Ishikawa (cell line): ENCODE data around the gene RNF31.

Source experiments
- CEBPB ChIP-seq: IDR thresholded peaks from 2 replicates; pipeline ENCODE4 v1.6.1; 2012
- CREB1 ChIP-seq: IDR thresholded peaks from 2 replicates; pipeline ENCODE4 v1.6.1; 2012; ENCODE audit warnings: low read depth
- EGR1 ChIP-seq: IDR thresholded peaks from 2 replicates; pipeline ENCODE4 v1.6.1; 2012
- EP300 ChIP-seq: IDR thresholded peaks from 2 replicates; pipeline ENCODE4 v1.6.1; 2012; ENCODE audit warnings: borderline replicate concordance
- FOXM1 ChIP-seq: IDR thresholded peaks from 2 replicates; pipeline ENCODE4 v1.6.1; 2012; ENCODE audit warnings: low read depth, borderline replicate concordance
- NFIC ChIP-seq: IDR thresholded peaks from 2 replicates; pipeline ENCODE4 v1.6.1; 2012
- RAD21 ChIP-seq: IDR thresholded peaks from 2 replicates; pipeline ENCODE4 v1.6.1; 2012; ENCODE audit warnings: low read depth
- TAF1 ChIP-seq: IDR thresholded peaks from 2 replicates; pipeline ENCODE4 v1.6.1; 2012; ENCODE audit warnings: low read depth, mild to moderate bottlenecking
- TCF12 ChIP-seq: IDR thresholded peaks from 2 replicates; pipeline ENCODE4 v1.6.1; 2012; ENCODE audit warnings: low read depth
- TEAD4 ChIP-seq: IDR thresholded peaks from 2 replicates; pipeline ENCODE4 v1.6.1; 2012
- USF1 ChIP-seq: IDR thresholded peaks from 2 replicates; pipeline ENCODE4 v1.6.1; 2012
- YY1 ChIP-seq: IDR thresholded peaks from 2 replicates; pipeline ENCODE4 v1.6.1; 2012; ENCODE audit warnings: low read depth
- ZBTB7A ChIP-seq: IDR thresholded peaks from 2 replicates; pipeline ENCODE4 v1.6.1; 2012; ENCODE audit warnings: low read depth
- TF ChIP-seq, protein P1 (sequence below): IDR thresholded peaks from 2 replicates; pipeline ENCODE4 v1.6.1; 2012
- TF ChIP-seq, protein P2 (sequence below): IDR thresholded peaks from 2 replicates; pipeline ENCODE4 v1.6.1; 2012; ENCODE audit warnings: low read depth, mild to moderate bottlenecking

RNF31 gene

GRCh38 chr14:24135584-24135833 is 11.8 kb upstream of the RNF31 start:
- TF ChIP-seq TEAD4 = no peak
- TF ChIP-seq NFIC = no peak

- TF ChIP-seq ZBTB7A (peak; percentile 81; the same call in 1 of the 2 replicates), USF1 (no peak), YY1 (no peak)
- TF ChIP-seq, protein P1, sequence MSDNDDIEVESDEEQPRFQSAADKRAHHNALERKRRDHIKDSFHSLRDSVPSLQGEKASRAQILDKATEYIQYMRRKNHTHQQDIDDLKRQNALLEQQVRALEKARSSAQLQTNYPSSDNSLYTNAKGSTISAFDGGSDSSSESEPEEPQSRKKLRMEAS = peak; percentile 19; the same call in 1 of the 2 replicates
Observed at GRCh38 chr14:24135834-24136683, 11.2 kb upstream of the RNF31 start, which contains the start of gene PSME1. Gene PSME1 (plus strand): TSS chr14:24136194. CDS start chr14:24136263, 69 bp downstream.

DNA sequence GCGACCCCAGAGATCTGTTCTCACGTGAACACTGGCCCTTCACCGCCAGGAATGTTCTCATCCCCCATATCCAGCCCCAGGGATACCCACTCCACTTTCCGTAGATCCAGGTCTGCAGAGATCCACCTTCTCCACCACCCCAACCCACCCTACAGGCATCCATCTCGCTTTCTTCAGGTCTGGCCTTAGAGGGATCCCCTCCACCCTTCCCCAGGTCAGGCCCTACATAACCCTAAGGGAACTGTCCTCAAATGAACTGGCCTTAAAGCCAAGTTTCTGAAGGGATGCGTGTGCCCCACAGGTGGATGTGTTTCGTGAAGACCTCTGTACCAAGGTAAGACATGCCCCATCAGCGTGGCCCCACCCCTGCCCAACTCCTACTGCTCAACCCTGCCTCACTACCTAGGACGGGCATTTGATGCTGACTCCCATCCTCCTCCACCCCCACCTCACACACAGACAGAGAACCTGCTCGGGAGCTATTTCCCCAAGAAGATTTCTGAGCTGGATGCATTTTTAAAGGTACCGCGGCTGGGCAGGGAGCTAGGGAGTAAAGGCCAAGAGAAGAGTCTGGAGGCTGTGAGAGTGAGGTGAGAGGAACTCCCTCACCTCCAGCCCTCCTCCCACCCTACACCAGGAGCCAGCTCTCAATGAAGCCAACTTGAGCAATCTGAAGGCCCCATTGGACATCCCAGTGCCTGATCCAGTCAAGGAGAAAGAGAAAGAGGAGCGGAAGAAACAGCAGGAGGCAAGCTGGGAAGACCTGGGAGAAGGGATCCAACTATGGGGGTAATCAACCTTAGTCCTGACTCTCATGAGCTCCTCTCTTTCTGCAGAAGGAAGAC is 10.4 kb upstream of the RNF31 start:
- TF ChIP-seq TEAD4 (no peak), RAD21 (no peak), USF1 (no peak), CEBPB (no peak), FOXM1 (no peak), EP300 (no peak), EGR1 (no peak), YY1 (no peak), ZBTB7A (no peak), TAF1 (no peak), NFIC (no peak), TCF12 (no peak)
- TF ChIP-seq, protein P2, sequence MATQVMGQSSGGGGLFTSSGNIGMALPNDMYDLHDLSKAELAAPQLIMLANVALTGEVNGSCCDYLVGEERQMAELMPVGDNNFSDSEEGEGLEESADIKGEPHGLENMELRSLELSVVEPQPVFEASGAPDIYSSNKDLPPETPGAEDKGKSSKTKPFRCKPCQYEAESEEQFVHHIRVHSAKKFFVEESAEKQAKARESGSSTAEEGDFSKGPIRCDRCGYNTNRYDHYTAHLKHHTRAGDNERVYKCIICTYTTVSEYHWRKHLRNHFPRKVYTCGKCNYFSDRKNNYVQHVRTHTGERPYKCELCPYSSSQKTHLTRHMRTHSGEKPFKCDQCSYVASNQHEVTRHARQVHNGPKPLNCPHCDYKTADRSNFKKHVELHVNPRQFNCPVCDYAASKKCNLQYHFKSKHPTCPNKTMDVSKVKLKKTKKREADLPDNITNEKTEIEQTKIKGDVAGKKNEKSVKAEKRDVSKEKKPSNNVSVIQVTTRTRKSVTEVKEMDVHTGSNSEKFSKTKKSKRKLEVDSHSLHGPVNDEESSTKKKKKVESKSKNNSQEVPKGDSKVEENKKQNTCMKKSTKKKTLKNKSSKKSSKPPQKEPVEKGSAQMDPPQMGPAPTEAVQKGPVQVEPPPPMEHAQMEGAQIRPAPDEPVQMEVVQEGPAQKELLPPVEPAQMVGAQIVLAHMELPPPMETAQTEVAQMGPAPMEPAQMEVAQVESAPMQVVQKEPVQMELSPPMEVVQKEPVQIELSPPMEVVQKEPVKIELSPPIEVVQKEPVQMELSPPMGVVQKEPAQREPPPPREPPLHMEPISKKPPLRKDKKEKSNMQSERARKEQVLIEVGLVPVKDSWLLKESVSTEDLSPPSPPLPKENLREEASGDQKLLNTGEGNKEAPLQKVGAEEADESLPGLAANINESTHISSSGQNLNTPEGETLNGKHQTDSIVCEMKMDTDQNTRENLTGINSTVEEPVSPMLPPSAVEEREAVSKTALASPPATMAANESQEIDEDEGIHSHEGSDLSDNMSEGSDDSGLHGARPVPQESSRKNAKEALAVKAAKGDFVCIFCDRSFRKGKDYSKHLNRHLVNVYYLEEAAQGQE = no peak
- TF ChIP-seq, protein P1 = no peak

DNA sequence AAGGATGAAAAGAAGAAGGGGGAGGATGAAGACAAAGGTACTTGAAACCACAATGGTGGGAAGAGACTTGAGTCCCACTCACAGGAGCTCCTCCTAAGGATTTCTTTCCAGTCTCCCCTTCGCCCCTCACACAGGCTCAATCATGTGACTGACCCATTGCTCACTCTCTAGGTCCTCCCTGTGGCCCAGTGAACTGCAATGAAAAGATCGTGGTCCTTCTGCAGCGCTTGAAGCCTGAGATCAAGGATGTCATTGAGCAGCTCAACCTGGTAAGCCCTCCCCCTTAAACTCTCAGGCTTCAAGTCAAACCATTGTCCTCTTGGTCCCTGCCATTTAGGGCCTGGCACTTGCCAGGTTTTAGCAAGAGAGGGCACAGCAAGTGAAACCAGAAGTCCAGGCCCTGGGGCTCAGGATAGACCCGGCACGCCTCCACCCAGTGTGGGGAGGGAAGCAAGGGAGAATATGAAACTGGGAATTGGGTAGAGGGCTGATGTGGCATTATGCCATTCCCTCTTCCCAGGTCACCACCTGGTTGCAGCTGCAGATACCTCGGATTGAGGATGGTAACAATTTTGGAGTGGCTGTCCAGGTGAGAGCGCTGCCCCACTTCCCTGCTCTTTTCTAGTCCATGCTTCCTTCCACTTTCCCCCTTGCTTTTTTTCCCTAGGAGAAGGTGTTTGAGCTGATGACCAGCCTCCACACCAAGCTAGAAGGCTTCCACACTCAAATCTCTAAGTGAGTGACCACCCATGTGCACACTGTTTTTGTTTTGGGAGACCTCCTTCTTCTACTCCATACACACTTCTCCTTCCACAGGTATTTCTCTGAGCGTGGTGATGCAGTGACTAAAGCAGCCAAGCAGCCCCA is 9.5 kb upstream of the RNF31 start:
- TF ChIP-seq, protein P2 = no peak
- TF ChIP-seq YY1 = no peak
- TF ChIP-seq RAD21 = no peak
- TF ChIP-seq NFIC = no peak
- TF ChIP-seq TEAD4 = no peak
- TF ChIP-seq EGR1 = no peak
- TF ChIP-seq USF1 = no peak
- no peak for TF ChIP-seq ZBTB7A
- no peak for TF ChIP-seq EP300
- TF ChIP-seq TAF1 = no peak
- no peak for TF ChIP-seq CEBPB
- TF ChIP-seq FOXM1 = no peak
- TF ChIP-seq, protein P1 = no peak
- TF ChIP-seq CREB1 = no peak
- no peak for TF ChIP-seq TCF12
